ENCODE data around the gene GAS2L1. TPM values are rescaled to one million over a fixed set of nuclear protein-coding genes. Genes with fewer than 3 reads are reported as not detected.

GAS2L1 gene
- total and polyA plus RNA-seq, 8 donors, result 4.4 to 81.1 (median 27.3) TPM

- Histone ChIP-seq H3K9me3 (no peaks in the 10 kb centered on the region), H3K27me3 (no peaks in the 10 kb centered on the region), H3K36me3 (peaks cover 76 to 100% (median 99%) of the 10 kb centered on the region in 4 donors), H3K4me3 (no peak overlapping the region), H3K4me1 (peaks cover 12 to 37% (median 14%) of the 10 kb centered on the region in 4 donors), H3K27ac (no peak overlapping the region)
- 89 to 93% (median 90%) methylated on average over 6 of the region's 6 CpGs for WGBS, 5 donors
- TF ChIP-seq EP300 (IDR thresholded peaks at IDR 0.05), result no peak
- no peak for TF ChIP-seq POLR2A (IDR thresholded peaks at IDR 0.05)
- TF ChIP-seq, protein P1, sequence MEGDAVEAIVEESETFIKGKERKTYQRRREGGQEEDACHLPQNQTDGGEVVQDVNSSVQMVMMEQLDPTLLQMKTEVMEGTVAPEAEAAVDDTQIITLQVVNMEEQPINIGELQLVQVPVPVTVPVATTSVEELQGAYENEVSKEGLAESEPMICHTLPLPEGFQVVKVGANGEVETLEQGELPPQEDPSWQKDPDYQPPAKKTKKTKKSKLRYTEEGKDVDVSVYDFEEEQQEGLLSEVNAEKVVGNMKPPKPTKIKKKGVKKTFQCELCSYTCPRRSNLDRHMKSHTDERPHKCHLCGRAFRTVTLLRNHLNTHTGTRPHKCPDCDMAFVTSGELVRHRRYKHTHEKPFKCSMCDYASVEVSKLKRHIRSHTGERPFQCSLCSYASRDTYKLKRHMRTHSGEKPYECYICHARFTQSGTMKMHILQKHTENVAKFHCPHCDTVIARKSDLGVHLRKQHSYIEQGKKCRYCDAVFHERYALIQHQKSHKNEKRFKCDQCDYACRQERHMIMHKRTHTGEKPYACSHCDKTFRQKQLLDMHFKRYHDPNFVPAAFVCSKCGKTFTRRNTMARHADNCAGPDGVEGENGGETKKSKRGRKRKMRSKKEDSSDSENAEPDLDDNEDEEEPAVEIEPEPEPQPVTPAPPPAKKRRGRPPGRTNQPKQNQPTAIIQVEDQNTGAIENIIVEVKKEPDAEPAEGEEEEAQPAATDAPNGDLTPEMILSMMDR (IDR thresholded peaks at IDR 0.05), result no peak
- TF ChIP-seq POLR2AphosphoS5 (IDR thresholded peaks at IDR 0.05), result no peak
- no peak for DNase-seq
- intact Hi-C loops (cut with DNase I; ENCODE audit: low total_unique reads), result no loop called here
These were observed 31.9 kb downstream of the GAS2L1 start for GRCh38 chr22:29338398-29338797.

- DNase-seq, result no peak
- TF ChIP-seq POLR2AphosphoS5 (IDR thresholded peaks at IDR 0.05) (no peak), POLR2A (IDR thresholded peaks at IDR 0.05) (no peak), EP300 (IDR thresholded peaks at IDR 0.05) (no peak)
- TF ChIP-seq, protein P1 (IDR thresholded peaks at IDR 0.05), result no peak
- peaks cover 77 to 100% (median 98%) of the 10 kb centered on the region in 4 donors for H3K36me3 ChIP-seq
- no peak overlapping the region for H3K27ac ChIP-seq
- peaks cover 12 to 49% (median 19%) of the 10 kb centered on the region in 4 donors for H3K4me1 ChIP-seq
- no peaks in the 10 kb centered on the region for H3K9me3 ChIP-seq
- intact Hi-C loops (cut with DNase I; ENCODE audit: low total_unique reads), result no loop called here
- H3K4me3 ChIP-seq, result no peak overlapping the region
- 93 to 96% (median 95%) methylated on average over 22 to 23 of the region's 23 CpGs for WGBS, 5 donors
- no peaks in the 10 kb centered on the region for H3K27me3 ChIP-seq
These were observed 33.2 kb downstream of the GAS2L1 start for GRCh38 chr22:29339381-29340235.

DNA sequence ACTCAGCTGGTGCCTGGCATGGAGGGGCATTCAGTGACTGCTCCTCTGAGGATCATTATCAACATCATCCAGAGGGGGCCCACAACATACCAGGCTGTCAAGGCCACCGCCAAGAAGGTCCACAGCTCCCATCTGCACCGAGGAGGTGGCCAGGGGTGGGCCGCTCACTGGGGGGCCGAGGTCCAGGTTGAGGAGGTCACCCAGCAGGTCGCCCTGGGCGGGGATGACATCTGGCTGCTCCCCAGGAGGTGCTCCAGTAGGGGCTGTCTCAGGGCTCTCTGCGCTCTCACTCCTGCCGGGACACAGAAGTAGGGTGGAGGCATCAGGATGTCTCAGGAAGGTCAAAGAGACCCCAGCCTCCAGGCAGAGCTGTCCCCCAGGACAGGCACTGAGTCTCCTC is 34.1 kb downstream of the GAS2L1 start:
- Histone ChIP-seq H3K36me3 (peaks cover 74 to 98% (median 96%) of the 10 kb centered on the region in 4 donors), H3K27me3 (no peaks in the 10 kb centered on the region), H3K4me3 (no peak overlapping the region), H3K4me1 (peaks cover 12 to 59% (median 20%) of the 10 kb centered on the region in 4 donors), H3K27ac (no peak overlapping the region), H3K9me3 (no peaks in the 10 kb centered on the region)
- DNase-seq, result no peak
- TF ChIP-seq, protein P1 (IDR thresholded peaks at IDR 0.05), result no peak
- no peak for TF ChIP-seq EP300 (IDR thresholded peaks at IDR 0.05)
- TF ChIP-seq POLR2A (IDR thresholded peaks at IDR 0.05), result no peak
- no peak for TF ChIP-seq POLR2AphosphoS5 (IDR thresholded peaks at IDR 0.05)
- WGBS, 5 donors, result 89 to 95% (median 93%) methylated on average over 4 to 8 of the region's 8 CpGs; no CpG with 5 or more reads in 1 of the 5 donors
- intact Hi-C loops (cut with DNase I; ENCODE audit: low total_unique reads), result no loop called here

- 90 to 95% (median 94%) methylated on average over 21 to 25 of the region's 25 CpGs for WGBS, 5 donors
- no peak overlapping the region for H3K27ac ChIP-seq
- intact Hi-C loops (cut with DNase I; ENCODE audit: low total_unique reads), result no loop called here
- no peaks in the 10 kb centered on the region for H3K27me3 ChIP-seq
- H3K4me1 ChIP-seq, result peaks cover 15 to 64% (median 23%) of the 10 kb centered on the region in 4 donors
- TF ChIP-seq POLR2A (IDR thresholded peaks at IDR 0.05) (no peak), POLR2AphosphoS5 (IDR thresholded peaks at IDR 0.05) (no peak), EP300 (IDR thresholded peaks at IDR 0.05) (no peak)
- TF ChIP-seq, protein P1 (IDR thresholded peaks at IDR 0.05), result no peak
- H3K36me3 ChIP-seq, result peaks cover 74 to 98% (median 96%) of the 10 kb centered on the region in 4 donors
- no peaks in the 10 kb centered on the region for H3K9me3 ChIP-seq
- DNase-seq, result peak in 1 of 2 donors; percentile 1
- H3K4me3 ChIP-seq, result no peak overlapping the region
These were observed 34.8 kb downstream of the GAS2L1 start for GRCh38 chr22:29341056-29341848.

All from stomach (tissue), 9 donors.